Measurements from ENCODE around the gene TMOD2.

GRCh38 chr15:51749307-51749706 is 2.1 kb upstream of the TMOD2 start:
- TF ChIP-seq CTCF (IDR thresholded peaks at IDR 0.05; ENCODE audit: insufficient read depth, low read depth, low read length) (no peak), EZH2 (IDR thresholded peaks at IDR 0.05; ENCODE audit: insufficient read depth, low read length) (no peak)

All from astrocyte (in vitro differentiated cells and primary cell).